IPS-18a (cell line): Measurements from ENCODE around the gene DCBLD2.
"Not testable (repeated sequence)": the region's sequence is repeated elsewhere in the genome, so short reads cannot be mapped to it uniquely, and the experiment has no call there.

ENCODE experiments used
- H3K27ac ChIP-seq: one replicate; pipeline ENCODE4 v1.5.1; 2013; ENCODE audit warnings: low read length
- H3K27me3 ChIP-seq: one replicate; pipeline ENCODE4 v1.6.1; 2013; ENCODE audit warnings: mild to moderate bottlenecking, low read length; ENCODE audit not compliant: control insufficient read depth, insufficient read depth
- H3K36me3 ChIP-seq: one replicate; pipeline ENCODE4 v1.6.1; 2013; ENCODE audit warnings: low read depth, low read length; ENCODE audit not compliant: control insufficient read depth
- H3K4me1 ChIP-seq: one replicate; pipeline ENCODE4 v1.6.1; 2013; ENCODE audit warnings: low read depth, low read length; ENCODE audit not compliant: control insufficient read depth
- H3K4me3 ChIP-seq: one replicate; pipeline ENCODE4 v1.5.1; 2013; ENCODE audit warnings: low read length
- H3K9ac ChIP-seq: one replicate; pipeline ENCODE4 v1.6.1; 2013; ENCODE audit warnings: mild to moderate bottlenecking, low read length, moderate library complexity
- H3K9me3 ChIP-seq: one replicate; pipeline ENCODE4 v1.6.1; 2013; ENCODE audit warnings: low read depth, low read length; ENCODE audit not compliant: control insufficient read depth

DCBLD2 gene

DNA sequence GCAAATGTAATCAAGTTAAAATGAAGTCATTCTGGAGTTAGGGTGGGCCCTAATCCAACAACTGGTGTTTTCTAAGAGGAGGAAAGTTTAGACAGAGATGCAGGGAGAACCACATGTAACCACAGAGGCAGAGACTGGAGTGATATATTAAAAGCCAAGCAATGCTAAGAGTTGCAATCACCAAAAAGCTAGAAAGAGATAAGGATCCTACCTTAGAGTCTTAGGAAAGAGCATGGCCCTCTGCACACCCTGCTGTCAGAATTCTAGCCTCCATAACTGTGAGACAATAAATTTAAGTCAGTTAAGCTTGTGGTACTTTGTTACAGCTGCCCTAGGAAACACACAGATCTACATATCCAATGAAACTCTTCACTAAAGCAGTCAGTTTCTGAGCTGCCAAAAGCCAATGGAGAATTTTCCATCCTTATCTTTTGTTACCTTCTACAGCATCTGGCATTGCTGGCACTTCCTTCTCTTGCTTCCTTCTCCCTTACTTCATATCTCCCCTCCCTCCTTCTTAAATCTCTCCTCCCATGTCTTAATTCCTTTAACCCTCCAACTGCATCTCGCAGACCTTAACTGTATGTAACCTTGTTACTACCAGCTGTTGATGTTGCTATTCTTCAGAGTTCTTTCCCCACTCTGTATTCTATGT lies 11.2 kb downstream of the DCBLD2 start:
- Histone ChIP-seq H3K4me1 (peaks cover 47% of the 10 kb centered on the region), H3K36me3 (no peaks in the 10 kb centered on the region), H3K27ac (no peak overlapping the region)

DNA sequence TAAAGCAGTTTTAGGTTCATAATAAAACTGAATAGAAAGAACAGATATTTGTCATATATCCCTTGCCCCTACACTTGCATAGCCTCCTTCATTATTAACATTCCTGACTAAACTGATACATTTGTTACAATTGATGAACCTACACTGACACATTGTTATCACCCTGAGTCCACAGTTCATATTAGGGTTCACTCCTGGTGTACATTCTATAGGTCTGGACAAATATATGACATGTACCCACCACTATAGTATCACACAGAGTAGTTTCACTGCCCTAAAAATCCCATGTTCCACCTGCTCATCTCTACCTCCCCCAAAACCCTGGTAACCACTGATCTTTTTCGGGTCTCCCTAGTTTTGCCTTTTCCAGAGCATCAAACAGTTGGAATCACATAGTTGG lies 13.8 kb downstream of the DCBLD2 start:
- Histone ChIP-seq H3K9me3 (no peaks in the 10 kb centered on the region), H3K4me1 (peaks cover 46% of the 10 kb centered on the region), H3K27ac (no peak overlapping the region), H3K9ac (no peak overlapping the region), H3K27me3 (no peaks in the 10 kb centered on the region), H3K4me3 (no peak overlapping the region), H3K36me3 (no peaks in the 10 kb centered on the region)

More for the DNA sequence above, 11.2 kb downstream of the DCBLD2 start:
- no peaks in the 10 kb centered on the region for H3K27me3 ChIP-seq
- H3K9me3 ChIP-seq, result no peaks in the 10 kb centered on the region
- no peak overlapping the region for H3K9ac ChIP-seq
- H3K4me3 ChIP-seq, result no peak overlapping the region

DNA sequence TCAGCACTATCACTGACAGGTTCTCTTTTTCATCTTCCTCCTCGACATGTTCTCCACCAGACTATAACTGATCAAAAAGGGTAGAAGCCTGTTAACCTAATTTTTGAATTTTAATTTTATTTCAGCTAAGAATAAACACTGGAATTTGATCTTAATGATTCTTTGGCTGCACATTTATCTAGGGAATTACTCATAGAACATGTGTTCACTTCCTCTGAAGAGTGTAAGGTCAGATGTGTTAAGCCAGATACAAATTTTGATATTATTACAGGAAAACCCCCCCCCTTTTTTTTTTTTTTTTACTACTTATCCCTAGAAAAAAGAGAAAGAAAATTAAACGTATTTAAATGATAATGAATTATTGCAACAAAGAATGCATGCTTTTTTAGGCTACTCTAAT lies 15.0 kb downstream of the DCBLD2 start:
- H3K27ac ChIP-seq, result no peak overlapping the region
- no peak overlapping the region for H3K4me3 ChIP-seq
- no peak overlapping the region for H3K9ac ChIP-seq
- peaks cover 39% of the 10 kb centered on the region for H3K4me1 ChIP-seq
- H3K27me3 ChIP-seq, result no peaks in the 10 kb centered on the region
- no peaks in the 10 kb centered on the region for H3K9me3 ChIP-seq
- H3K36me3 ChIP-seq, result peaks cover 1% of the 10 kb centered on the region

DNA sequence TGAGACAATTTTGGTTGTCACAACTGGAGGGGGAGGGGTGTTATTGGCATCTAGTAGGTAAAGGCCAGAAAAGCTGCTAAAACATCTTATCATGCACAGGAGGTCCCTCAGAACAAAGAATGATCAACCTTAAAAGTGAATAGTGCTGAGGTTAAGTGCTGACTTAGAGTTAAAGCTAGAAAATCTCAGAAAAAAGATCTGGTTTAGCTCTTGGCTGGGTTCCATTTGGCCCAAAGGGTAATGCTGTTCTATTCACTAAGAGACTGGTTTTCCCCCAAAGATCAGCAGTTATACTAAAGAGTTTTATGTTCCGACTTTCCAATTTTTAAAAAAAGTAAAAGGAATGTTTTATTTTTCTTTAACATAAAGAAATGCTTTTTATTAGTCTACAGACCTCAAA lies 15.6 kb downstream of the DCBLD2 start:
- H3K27ac ChIP-seq, result no peak overlapping the region
- H3K27me3 ChIP-seq, result no peaks in the 10 kb centered on the region
- no peak overlapping the region for H3K4me3 ChIP-seq
- peaks cover 35% of the 10 kb centered on the region for H3K4me1 ChIP-seq
- no peaks in the 10 kb centered on the region for H3K9me3 ChIP-seq
- no peak overlapping the region for H3K9ac ChIP-seq
- H3K36me3 ChIP-seq, result peaks cover 5% of the 10 kb centered on the region

DNA sequence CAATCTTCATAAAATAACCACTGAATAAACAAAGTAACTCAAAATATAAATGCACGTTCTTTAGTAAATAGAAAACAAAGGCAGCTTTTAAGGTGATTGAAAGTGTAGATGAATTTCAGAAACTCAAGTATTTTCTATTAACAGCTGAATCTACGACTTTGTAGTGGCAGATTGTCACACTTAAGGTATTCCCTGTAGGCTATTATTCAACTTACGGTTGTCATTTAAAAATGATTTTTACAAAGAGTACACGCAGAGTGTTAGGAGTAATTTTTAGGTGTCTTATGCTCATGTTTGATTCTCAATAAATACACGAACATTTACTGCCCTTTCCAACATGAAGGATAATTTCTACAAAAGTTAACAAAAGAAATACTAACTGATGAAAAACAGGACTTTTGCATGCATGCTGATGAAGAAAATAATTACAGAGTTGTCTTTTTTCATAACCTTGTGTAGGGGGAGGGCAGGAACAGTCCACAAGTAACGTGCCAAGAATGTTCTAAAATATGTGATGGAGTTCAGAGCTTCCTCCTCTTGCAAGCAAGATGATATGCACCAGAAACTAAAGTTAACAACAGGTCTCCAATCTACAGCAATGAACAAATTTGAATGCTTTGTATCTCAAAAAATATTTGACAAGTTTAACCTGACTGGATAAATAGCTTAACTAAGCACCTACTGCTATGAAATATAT lies 16.7 kb downstream of the DCBLD2 start:
- Histone ChIP-seq H3K4me1 (peaks cover 30% of the 10 kb centered on the region), H3K4me3 (no peak overlapping the region), H3K27me3 (no peaks in the 10 kb centered on the region), H3K27ac (peak overlapping the region; percentile 39), H3K36me3 (peaks cover 15% of the 10 kb centered on the region), H3K9me3 (no peaks in the 10 kb centered on the region), H3K9ac (peak overlapping the region; percentile 17)

DNA sequence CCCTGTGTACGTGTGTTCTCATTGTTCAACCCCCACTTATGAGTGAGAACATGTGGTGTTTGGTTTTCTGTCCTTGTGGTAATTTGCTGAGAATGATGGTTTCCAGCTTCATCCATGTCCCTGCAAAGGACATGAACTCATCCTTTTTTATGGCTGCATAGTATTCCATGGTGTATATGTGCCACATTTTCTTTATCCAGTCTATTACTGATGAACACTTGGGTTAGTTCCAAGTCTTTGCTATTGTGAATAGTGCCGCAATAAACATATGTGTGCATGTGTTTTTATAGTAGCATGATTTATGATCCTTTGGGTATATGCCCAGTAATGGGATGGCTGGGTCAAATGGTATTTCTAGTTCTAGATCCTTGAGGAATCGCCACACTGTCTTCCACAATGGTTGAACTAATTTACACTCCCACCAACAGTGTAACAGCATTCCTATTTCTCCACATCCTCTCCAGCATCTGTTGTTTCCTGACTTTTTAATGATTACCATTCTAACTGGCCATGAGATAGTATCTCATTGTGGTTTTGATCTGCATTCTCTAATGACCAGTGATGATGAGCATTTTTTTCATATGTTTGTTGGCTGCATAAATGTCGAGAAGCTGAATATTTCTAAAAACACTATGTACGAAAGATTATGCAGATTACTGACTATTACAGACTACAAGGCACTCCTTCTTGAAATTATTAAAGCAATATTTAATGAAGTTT lies 18.7 kb downstream of the DCBLD2 start:
- H3K36me3 ChIP-seq, result peaks cover 16% of the 10 kb centered on the region
- H3K27me3 ChIP-seq, H3K4me3 ChIP-seq, H3K9ac ChIP-seq, H3K9me3 ChIP-seq, H3K27ac ChIP-seq: not testable (repeated sequence)
- H3K4me1 ChIP-seq, result peaks cover 28% of the 10 kb centered on the region

DNA sequence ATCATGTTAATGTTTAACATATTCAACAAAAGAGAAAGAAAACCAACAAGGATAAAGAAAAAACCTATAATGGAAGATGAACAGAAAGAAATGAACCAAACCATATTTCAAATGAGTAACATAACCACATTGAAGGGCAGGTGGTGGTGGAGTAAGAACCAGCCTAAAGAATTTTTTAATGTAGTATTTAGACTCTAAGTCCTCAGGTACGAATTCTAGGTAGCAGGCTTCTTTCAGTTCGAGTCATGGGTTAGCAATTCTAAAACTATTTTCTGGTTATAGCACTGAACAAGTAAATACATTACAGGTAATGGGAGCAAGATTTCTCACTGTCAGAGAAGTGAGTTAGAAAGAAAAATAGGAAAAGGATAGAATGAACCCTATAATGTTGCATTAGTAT lies 24.4 kb downstream of the DCBLD2 start:
- peaks cover 16% of the 10 kb centered on the region for H3K36me3 ChIP-seq
- H3K27me3 ChIP-seq, result no peaks in the 10 kb centered on the region
- no peak overlapping the region for H3K27ac ChIP-seq
- no peaks in the 10 kb centered on the region for H3K9me3 ChIP-seq
- no peaks in the 10 kb centered on the region for H3K4me1 ChIP-seq
- H3K4me3 ChIP-seq, result no peak overlapping the region
- no peak overlapping the region for H3K9ac ChIP-seq

DNA sequence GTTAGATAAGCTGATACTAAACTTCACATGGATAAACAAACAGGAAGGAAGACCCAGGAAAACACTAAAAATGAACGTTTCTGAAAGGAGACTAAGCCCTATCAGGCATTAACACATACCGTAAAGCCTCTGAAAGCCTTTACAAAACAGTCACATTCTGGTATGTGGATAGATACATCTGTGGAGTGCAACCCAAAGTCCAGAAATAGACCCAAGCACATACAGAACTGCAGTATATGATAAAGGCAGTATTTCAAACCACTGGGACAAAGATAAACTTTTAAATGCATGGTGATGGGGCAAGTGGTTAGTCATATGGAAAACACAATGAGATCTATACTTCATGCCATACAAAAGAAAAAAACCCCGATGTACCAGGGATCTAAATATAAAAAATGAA lies 26.0 kb downstream of the DCBLD2 start:
- Histone ChIP-seq H3K9me3 (no peaks in the 10 kb centered on the region), H3K9ac (no peak overlapping the region), H3K27me3 (no peaks in the 10 kb centered on the region), H3K27ac (no peak overlapping the region), H3K4me3 (no peak overlapping the region), H3K4me1 (no peaks in the 10 kb centered on the region), H3K36me3 (peaks cover 11% of the 10 kb centered on the region)

DNA sequence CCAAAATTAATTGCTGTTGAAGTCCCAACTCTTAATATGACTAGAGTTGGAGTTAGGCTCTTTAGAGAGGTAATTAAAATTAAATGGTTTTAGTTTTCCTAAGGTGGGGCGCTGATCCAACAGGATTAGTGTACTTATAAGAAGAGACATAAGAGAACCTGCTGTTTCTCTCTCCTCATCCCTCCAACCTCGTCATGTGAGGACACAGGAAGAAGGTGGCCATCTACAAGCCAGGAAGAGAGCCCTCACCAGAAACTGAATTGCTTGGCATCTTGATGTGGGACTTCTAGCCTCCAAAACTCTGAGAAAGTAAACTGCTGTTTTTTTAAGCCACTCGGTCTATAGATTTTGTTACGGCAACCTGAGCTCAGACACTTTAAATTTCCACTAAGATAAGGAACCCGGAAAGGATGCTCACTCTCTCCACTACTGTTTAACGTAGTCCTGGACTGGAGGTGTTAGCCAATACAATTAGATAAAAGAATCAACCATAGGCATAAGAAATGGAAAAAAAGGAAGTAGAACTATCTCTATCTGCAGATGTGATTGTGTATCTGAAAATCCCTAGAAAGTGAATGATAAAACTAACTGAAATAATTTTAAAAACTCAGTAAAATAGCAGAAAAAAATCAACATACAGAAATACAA lies 26.8 kb downstream of the DCBLD2 start:
- Histone ChIP-seq H3K27me3 (no peaks in the 10 kb centered on the region), H3K9me3 (no peaks in the 10 kb centered on the region), H3K4me3 (no peak overlapping the region), H3K27ac (no peak overlapping the region), H3K9ac (no peak overlapping the region), H3K36me3 (peaks cover 4% of the 10 kb centered on the region), H3K4me1 (no peaks in the 10 kb centered on the region)

DNA sequence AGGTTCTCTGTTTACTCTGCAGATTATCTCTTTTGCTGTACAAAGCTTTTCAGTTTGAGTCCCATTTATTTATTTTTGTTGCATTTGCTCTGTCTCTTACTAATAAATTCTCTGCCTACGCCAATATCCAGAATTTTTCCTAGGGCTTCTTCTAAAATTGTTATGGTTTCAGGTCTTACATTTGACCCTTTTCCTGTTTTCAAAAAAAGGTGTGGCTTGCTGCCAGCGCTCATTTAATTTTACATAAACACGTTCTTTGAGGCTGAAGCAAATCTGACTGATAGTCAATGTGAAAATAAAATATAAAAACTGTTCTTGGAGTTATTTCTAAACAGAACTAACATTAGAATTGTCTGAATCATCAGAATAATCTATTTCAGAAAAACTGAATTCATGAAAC lies 32.1 kb downstream of the DCBLD2 start:
- H3K4me1 ChIP-seq, result no peaks in the 10 kb centered on the region
- H3K9ac ChIP-seq, result no peak overlapping the region
- no peak overlapping the region for H3K4me3 ChIP-seq
- H3K36me3 ChIP-seq, result peaks cover 4% of the 10 kb centered on the region
- H3K27ac ChIP-seq, result no peak overlapping the region
- H3K27me3 ChIP-seq, result no peaks in the 10 kb centered on the region
- no peaks in the 10 kb centered on the region for H3K9me3 ChIP-seq

DNA sequence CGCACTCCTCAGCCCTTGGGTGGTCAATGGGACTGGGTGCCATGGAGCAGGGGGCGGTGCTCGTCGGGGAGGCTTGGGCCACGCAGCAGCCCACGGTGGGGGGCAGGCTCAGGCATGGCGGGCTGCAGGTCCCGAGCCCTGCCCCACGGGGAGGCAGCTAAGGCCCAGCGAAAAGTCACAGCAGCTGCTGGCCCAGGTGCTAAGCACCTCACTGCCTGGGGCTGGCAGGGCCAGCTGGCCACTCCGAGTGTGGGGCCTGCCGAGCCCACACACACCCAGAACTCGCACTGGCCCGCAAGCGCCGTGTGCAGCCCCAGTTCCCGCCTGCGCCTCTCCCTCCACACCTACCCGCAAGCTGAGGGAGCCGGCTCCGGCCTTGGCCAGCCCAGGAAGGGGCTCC lies 43.5 kb downstream of the DCBLD2 start:
- H3K9me3 ChIP-seq, H3K4me1 ChIP-seq, H3K27ac ChIP-seq, H3K36me3 ChIP-seq, H3K9ac ChIP-seq, H3K27me3 ChIP-seq, H3K4me3 ChIP-seq: not testable (repeated sequence)
